Esophagus muscularis mucosa (tissue), 3 donors: ENCODE measurements around the gene SYT9.

Source experiments
- POLR2A ChIP-seq: fragments of 450-650 bp; IDR thresholded peaks from one replicate; pipeline ENCODE4 v1.6.1; 2017; ENCODE audit warnings: antibody characterized with exemption, moderate library complexity, mild to moderate bottlenecking, low read depth
- POLR2AphosphoS5 ChIP-seq, 2 donors: sonication (generic); formaldehyde crosslinking; IDR thresholded peaks; one replicate each; pipeline ENCODE4 v1.6.1; 2017; ENCODE audit warnings: antibody characterized with exemption in 2 of 2
- TF ChIP-seq, protein P1 (sequence below), 3 experiments: fragments of 200-600 bp in 2 of 3; fragments of 450-650 bp in 1 of 3; sonication (generic) in 2 of 3; IDR thresholded peaks; one replicate each; pipeline ENCODE4 v1.5.1; 2017 to 2019; ENCODE audit warnings: antibody characterized with exemption in 3 of 3, mild to moderate bottlenecking in 2 of 3, moderate library complexity in 1 of 3

DNA sequence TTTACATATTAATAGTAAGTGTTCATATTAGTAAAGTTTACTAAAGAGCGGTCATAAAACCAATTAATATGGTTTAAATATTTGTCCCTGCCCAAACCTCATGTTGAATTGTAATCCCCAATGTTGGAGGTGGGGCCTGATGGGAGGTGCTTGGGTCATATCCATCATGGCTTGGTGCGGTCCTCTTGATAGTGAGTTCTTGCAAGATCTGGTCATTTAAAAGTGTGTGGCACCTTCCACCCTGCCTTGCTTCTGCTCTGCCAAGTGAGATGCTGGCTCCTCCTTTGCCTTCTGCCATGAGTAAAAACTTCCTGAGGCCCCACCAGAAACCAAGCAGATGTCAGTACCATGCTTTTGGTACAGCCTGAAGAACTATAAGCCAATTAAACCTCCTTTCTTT lies 178.8 kb downstream of the SYT9 start:
- TF ChIP-seq, protein P1, sequence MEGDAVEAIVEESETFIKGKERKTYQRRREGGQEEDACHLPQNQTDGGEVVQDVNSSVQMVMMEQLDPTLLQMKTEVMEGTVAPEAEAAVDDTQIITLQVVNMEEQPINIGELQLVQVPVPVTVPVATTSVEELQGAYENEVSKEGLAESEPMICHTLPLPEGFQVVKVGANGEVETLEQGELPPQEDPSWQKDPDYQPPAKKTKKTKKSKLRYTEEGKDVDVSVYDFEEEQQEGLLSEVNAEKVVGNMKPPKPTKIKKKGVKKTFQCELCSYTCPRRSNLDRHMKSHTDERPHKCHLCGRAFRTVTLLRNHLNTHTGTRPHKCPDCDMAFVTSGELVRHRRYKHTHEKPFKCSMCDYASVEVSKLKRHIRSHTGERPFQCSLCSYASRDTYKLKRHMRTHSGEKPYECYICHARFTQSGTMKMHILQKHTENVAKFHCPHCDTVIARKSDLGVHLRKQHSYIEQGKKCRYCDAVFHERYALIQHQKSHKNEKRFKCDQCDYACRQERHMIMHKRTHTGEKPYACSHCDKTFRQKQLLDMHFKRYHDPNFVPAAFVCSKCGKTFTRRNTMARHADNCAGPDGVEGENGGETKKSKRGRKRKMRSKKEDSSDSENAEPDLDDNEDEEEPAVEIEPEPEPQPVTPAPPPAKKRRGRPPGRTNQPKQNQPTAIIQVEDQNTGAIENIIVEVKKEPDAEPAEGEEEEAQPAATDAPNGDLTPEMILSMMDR (IDR thresholded peaks at IDR 0.05), result no peak
- no peak for TF ChIP-seq POLR2A
- TF ChIP-seq POLR2AphosphoS5 (IDR thresholded peaks at IDR 0.05), result no peak
